GM18858 (cell line): ENCODE data around the gene BCHE.
"Not testable (repeated sequence)": the region's sequence is repeated elsewhere in the genome, so short reads cannot be mapped to it uniquely, and the experiment has no call there.

ENCODE experiments used
- ATAC-seq: cut with Tn5 transposase; IDR thresholded peaks from one replicate; pipeline ENCODE4 v1.9.1; 2021; ENCODE audit not compliant: unreplicated experiment

The BCHE gene

DNA sequence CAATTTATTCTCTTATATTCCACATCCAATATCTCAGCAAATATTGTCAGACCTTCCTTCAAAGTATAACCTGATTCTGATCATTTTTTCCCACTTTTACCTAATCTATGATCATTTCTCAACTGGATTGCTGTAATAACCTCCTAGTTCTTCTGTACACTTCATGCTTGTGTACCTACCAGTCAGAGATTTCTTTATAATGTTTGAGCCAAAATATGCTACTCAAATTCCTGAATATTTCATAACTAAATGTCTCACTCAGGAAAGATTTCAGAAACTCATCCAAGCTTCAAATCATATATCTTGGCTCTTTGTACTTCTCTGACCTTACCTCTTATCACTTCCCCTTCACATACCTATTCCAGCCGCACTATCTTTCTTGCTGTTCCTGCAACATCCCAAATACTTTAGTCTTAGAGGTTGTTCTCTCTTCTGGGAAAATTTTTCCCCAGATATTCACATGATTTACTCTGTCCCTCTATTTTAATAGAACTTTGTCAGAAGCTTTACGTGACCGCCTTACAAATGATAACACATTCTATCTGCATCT lies 20.0 kb downstream of the BCHE start:
- no peak for ATAC-seq

DNA sequence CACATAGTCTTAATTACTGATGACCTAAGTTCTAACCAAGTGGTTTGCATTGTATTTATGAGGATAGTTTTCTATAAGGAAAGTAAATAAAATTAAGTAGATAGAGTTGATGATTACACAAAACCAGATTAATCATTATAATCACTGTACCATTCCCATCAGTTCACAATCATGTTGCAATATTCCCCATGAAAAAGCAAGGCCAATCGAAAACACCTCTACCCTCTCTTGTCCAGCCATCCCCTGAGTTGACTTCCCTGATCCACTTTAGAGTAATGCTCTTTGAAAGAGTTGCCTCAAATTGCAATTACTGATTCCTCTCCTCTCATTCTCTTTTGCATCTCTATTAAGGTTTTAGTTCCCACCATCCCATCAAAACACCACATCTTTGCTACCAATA lies 21.0 kb downstream of the BCHE start:
- ATAC-seq, result no peak

DNA sequence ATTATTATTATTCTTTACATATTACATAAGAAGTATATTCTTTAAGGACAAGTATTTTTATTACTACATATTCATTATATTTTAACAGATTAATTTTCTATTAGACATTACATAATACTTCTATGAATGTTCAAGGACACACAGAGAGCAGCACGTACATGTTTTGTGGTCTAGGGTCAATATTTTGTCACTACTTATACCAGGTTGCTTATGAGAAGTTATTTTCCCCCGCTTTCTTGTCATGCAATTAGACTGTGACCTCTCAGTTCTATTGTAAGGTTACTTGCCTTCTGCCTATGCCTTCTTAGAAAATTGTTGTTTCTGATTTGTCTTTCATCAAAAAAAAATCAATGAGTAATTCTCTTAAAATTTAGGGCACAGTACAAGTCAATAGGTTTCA lies 21.5 kb downstream of the BCHE start:
- ATAC-seq, result no peak

DNA sequence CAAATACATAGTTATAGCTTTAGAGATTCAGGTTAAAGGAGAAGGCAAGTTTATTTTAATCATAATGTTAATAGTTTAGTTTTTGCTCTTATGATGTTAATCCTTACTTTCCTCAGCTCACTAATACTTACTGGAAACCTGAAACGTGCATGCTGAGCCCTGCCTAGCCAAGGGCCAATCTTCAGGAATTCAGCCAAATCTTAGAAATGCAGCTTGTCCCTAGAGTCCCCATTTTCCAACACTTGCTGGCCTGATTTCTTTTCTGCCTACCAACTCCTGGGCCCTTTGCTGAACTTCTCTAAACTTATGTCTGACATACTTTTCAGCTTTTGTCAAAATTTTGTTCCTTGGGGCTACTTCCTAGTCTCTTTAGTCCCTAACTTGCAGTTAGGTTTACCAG lies 22.8 kb downstream of the BCHE start:
- no peak for ATAC-seq

DNA sequence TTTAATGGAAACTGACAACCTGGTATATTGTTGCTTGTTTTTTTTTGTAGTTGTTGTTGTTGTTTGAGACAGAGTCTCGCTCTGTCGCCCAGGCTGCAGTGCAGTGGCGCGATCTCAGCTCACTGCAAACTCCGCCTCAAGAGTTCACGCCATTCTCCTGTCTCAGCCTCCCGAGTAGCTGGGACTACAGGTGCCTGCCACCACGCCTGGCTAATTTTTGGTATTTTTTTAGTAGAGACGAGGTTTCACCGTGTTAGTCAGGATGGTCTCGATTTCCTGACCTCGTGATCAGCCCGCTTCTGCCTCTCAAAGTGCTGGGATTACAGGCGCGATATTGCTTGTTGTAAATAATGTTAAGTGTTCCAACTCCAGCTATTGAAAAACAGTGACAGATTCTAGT lies 29.3 kb downstream of the BCHE start:
- ATAC-seq, result not testable (repeated sequence)

DNA sequence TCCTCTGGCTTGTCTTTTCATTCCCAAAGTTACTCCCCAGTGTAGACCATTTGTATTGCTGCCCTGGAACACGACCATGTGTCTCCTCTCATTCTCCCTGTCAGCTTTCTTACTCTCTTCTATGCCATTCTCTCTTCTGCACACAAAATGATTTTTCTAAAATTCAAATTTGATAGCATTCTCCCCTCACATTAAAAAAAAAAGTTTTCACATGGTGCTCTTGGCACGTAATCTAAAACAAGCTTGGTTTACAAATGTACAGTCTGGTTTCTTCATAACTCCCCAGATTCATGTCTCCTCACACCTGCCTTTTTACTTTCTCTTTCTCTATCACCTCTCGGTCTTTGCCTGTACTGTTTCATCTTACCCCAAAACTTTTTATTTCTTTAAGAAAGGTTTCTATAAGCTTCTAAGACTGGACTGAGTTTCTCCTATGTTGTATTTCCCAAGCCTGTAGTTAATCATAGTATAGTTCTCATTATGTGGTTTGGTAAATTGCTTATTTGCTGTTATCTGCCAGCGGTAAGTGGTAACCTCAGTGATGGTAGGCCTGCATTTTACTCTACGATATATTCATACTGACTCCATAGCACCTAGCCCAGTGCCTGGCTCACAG lies 31.2 kb downstream of the BCHE start:
- peak; percentile 82 for ATAC-seq

DNA sequence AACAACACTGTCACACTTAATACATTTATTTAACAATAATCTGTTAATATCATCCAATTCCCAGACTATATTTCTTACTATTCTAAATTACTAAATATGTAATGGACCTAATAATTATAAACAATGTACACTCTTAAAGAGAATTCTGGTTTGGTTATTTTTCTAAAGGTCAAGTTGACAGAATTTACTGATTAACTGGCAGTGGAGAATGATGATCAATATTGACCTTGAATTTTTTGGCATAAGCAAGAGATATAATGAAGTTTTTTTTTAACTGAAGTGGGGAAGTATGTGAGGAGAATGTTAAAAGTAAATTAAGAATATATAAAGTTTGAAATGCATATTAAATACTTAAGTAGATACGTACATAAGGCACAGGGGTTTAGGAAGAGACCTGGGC lies 33.8 kb downstream of the BCHE start:
- ATAC-seq, result no peak

DNA sequence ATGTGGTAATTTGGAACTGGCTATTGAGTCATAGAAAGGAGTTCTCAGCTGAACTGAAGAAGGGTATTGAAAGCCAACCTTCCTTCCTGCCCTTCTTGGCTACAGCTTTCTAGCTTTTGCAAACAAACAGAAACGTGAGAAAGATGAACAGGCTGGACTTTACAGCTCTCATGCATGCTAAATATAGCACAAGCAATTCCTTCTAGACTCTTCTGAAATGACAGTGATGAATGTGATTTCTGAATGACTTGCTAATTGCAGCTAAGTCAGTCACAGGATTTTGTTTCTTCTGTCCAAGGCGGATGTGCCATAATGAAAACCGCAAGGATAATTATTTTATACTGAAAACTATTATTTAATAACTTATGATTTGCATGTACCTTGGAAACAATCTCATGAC lies 36.3 kb downstream of the BCHE start:
- peak; percentile 45 for ATAC-seq

DNA sequence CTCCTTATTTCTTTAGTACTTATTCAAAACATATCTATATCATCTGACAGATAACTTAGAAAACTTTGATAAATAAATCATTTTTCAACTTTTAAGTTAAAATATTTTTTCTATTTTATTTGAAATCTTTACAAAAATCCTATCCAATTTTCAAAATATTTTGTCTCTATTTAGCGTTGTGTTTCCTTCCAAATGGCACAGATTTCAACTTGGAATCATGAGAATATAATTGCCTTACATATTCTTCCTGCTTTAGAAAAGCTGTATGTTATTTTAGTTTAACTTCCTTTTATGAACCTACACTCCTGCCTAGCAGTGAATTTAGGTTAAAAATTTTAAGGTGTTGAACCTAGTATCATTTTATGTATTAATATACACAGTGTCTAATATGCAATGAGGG lies 38.2 kb downstream of the BCHE start:
- no peak for ATAC-seq

DNA sequence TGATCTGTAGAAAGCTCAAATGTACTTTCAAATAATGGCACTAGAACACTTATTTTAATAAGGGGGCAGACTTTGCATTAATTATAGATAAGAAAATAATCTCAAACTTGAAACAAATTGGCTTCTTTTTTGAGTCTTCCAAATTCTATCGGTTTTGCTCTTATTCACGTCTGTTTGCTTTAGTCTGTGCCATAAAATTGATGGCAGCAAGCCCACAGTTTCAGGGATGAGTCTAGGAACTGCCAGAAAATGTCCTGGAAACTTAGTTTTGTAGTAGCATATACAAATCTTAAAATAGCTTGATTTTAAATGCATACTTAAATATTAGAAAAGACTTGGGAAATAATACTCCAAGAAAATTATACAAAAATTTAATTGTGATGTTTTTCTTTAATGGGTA lies 39.7 kb downstream of the BCHE start:
- ATAC-seq, result no peak

DNA sequence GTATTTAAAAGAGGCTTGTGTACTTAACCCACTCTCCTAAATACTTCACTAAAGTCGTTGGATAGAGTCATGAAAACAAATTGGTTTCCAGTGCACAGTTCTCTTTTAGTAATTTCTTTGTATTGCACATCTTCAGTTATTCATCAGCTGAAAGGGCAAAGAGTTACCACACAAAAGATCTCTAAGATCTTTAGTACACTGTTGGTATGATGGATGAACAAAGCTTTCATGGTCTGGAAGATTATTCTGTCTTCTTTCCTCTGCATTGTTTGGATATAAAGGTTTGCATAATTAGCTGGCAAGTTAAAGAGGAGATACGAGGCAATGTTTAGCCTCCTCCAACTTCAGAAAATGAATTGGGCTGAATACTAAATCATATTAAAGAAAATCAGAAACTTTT lies 40.5 kb downstream of the BCHE start:
- no peak for ATAC-seq

DNA sequence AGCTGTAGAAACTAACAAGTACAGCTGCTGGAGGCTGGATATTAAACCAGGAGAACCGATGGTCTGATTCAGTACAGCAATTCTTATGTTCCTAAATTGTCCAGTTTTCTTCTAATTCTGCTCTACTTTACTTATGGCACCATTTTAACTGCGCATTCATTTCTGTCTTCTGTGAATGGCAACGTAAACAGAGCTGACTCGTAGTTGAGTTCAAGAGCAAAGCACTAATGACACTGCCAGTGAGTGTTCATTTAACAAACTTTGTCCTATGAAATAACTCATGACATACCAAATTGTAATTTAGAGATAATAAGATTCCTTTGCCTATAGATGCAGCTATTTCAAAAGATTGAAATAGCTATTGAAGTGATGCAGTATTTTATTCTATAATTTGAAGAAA lies 48.7 kb downstream of the BCHE start:
- no peak for ATAC-seq

DNA sequence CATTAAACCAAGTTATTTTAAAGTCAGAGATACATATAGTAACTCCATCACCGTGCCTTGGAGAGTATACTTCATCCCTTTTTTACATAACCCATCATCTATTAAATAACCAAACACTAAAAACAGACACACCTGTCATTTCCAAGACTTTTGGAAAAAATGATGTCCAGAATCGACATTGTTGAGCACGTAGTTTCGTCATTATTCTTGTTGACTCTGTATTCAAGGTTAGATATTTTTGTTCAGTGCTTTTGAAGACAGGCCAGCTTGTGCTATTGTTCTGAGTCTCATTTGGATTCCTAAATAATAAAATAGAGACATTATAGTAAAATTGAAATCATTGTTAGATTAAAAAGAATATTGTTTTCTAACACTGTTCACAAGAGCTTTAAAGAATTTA lies 51.2 kb downstream of the BCHE start:
- no peak for ATAC-seq

DNA sequence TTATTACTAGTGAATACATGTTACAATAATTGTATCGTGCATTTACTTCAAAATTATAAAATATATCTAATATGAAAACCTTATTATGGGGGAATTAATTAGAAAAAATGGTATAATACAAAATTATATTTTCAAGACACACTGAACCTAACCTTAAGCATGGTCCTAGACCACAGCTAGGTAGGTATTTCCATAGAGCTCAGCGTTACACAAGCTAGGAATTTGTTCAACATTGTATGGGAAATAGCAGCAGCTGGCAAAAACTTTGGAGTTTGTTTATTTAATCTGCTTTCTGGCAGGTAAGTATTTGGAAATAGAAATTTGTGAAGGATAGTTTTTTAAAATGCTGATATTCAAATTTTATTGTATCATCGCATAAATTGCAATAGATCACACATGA lies 52.9 kb downstream of the BCHE start:
- no peak for ATAC-seq

DNA sequence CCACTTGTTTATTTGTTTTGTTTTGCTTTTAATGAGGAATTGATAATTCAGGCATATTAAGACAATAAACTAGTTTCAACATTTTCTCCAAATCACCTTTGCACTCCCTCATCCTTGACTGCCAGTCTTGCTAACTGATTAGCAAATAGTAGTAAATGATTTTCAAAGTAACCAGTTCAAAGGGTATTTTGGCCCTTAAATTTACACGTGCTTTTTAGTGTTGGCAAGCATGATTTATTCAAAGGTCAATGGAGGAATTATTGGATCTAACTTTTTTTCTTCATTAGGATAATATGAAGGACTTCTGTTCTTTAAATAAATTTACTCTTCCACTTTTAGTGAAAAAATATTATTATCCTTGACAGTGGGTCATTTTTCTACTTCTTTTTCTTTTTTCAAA lies 53.8 kb downstream of the BCHE start:
- no peak for ATAC-seq

DNA sequence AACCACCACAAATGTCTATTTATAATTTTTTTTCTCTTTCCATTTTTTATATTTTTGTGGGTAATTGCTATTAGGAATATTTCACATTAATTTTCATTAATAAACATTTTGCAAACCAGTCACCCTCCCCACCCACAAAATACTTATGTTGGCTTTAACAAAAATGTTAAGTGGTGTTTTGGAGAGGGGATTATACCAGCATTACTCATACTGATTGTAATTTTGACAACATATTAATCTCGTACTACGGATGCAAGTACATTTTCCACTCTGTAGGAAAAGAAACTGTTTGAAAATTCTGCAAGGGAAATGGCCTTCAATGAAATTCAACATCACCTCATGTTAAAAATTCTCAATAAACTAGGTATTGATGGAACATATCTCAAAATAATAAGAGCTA lies 58.3 kb downstream of the BCHE start:
- ATAC-seq, result no peak

DNA sequence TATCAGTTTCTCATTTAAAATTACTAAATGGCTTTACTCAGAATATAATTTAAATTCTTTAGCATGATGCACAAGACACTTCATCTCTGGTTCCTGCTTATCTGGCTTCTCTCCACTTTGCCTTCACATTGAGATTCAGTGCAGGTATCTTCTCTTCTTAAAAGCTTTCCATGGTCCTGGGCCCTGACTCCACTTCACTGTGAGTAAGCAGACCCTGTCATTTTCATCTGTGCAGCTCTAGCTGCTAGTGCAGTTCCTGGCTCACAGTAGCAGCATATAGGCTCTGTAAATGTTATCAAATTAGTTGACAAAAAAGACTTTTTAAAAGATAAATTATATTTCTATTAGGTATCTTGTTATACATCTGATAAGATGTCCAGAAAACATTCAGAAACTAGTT lies 58.8 kb downstream of the BCHE start:
- ATAC-seq, result no peak

DNA sequence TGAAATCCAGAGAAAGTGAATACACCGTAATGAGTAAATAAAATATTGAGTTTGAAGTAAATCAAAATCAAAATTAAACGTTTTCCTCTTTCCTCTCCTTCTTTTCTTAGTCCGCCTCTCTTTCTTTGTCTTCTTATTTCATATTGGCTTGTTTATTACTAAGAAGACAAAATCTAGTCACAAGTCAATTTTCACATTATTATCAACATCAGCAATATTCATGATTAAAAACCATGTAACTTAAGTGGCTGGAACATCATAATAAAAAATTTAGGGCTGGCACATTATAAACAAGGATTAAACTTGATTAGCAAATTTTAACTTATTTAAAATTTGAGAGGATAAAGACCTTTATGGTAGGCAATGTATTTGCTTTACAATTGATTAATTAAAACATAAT lies 61.4 kb downstream of the BCHE start:
- ATAC-seq, result no peak

DNA sequence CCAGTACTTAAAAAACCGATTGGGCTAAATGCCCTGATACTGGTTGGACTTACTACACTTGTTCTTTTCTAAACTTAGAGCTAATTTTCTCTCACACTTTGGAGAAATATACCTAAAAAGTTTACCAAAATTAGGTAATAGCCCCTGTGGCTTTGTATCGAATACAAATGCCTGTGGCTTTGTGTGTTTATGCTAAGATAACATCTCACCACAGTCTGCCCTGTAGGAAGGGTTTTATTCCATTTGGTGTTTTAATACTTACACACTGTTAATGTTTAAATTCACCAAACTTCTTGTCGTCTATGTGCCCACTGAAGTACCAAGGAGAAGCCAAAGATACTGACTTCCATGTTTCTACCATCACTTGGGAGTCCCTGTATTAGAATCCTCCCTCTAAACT lies 66.4 kb downstream of the BCHE start:
- ATAC-seq, result no peak

DNA sequence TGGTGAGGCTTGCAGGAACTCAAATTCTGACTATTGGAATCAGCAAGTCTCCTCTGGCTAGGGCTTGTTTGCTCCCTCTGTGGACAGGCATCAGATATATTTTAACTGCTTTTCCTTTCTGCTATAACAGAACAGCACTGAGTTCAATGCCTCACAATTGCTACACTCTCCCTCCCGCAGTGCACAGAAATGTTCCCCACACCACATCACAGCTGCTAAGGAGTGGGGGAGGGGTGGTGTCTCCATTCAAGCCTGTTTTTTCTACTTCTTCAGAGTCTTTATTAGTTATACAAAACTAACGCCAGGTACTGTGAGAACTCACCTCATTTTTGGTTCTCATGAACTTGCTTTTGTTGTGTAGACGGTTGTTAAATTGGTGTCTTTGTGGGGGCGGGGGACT lies 68.5 kb downstream of the BCHE start:
- ATAC-seq, result no peak

DNA sequence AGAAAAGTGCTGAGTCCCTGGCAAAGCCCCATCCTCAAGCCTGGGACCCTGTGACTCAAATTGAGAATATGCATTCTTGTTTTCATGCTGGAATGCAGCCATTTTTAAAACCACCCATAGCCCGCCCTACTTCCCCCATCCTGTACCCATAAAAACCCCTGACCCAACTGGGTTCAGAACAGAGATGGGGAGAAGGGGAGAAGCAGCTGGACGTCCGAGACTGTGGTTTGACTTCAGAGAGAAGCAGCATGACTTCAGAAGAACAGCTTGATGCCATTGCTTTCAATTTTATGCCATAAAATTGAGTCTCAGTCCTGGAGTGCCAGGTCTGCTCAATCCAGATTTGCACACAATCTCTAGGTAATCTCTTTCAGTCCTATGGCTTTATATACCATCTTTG lies 78.2 kb downstream of the BCHE start:
- ATAC-seq, result no peak

DNA sequence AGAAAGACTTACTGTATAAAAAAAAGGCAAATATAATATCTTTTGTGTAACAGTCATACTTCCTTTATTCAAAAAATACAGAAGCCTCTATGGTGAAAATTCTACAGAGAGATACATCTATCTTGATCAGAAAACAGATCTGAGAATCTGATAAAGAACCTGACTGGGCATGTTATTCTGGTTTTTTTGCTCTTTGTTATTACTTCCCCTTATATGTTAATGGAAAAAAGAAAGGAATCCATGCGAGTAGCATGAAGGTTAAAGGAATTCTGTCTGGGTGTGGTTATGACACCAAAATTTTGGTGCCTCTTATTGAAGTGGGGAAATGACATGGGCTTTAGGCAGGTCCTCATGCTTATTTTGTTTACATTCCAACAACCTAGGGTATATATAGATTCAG lies 81.7 kb downstream of the BCHE start:
- no peak for ATAC-seq

DNA sequence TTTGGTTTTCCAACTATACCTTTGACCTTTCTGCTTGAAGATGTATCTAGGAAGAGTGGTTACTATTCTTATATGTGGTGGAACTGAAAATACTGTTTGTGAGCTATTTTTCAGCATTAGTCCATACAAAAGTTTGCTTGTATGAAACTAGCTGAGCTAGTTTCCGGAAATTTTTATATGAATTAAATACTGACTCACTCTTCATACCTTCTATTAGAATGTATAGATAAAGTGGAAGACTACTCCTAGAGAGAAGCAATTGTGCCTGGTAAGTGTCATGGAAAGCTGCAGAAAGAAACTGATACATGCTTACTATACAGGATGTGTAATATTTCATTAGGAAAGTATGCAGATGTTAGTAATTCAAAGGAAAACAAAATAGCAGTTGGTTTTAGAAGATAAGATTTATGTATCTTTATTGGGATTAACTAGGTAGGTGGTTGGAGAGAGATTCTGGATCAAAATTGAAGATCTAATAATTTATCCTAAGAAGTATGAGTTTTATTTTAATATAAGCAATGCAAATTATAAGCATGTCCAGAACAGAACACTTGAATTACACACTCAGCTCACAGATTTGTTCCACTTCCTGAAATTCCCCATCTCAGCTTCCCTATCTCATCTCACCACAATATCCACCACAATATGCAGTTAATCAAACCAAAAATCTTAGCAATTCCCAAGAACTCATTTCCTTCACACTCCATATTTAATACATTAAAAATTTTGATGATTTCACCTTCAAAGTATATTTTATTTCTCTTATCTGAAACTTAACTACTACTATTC lies 82.8 kb downstream of the BCHE start:
- ATAC-seq, result no peak
